ENCODE data around the gene DMRT1. TPM values are rescaled to one million over a fixed set of nuclear protein-coding genes. Genes with fewer than 3 reads are reported as not detected.

The DMRT1 gene
- total and polyA plus RNA-seq, 2 donors (not counting 1 experiment from before 2014, with no cell fraction given): not detected

DNA sequence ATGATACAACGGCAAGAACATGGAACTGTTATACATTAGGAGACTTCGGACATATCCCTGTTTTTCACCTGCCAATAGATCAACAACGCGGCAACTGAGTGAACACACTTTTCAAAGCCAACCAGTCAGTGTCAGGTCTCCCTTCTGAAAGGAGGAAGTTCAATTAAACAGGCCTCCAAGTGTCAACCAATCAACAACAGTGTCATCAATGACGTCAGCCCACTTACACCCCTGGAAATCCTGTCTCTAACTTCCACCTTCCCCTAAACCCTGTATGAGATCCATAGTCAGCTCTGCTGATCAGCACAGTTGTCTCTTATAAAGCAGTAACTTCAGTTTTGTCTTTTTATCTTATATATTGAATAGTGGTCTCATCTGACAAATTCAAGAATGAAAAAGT, 171.5 kb downstream of the DMRT1 start:
- DNase-seq (ENCODE audit: low read depth in 2 of 2): no peak
- Histone ChIP-seq H3K4me2 (ENCODE audit: extremely low read depth, insufficient read depth, low read length) (no peak overlapping the region), H3K79me2 (ENCODE audit: control insufficient read depth, insufficient read depth, low read length) (no peaks in the 10 kb centered on the region), H3K9ac (ENCODE audit: insufficient read depth, low read length) (no peak overlapping the region), H4K20me1 (ENCODE audit: control insufficient read depth, extremely low read depth, insufficient read depth, low read length) (no peaks in the 10 kb centered on the region), H3K36me3 (ENCODE audit: control insufficient read depth, insufficient read depth, low read length) (no peaks in the 10 kb centered on the region), H3K27me3 (ENCODE audit: control insufficient read depth, insufficient read depth, low read length) (no peaks in the 10 kb centered on the region), H3K27ac (ENCODE audit: insufficient read depth, low read length) (no peak overlapping the region), H2AFZ (ENCODE audit: low read length) (no peak overlapping the region), H3K4me3 (replicated peaks in 1 of 4; ENCODE audit: control extremely low read depth in 1 of 4, insufficient read depth in 1 of 4, low read depth in 3 of 4, low read length in 4 of 4) (no peak overlapping the region), H3K9me3 (ENCODE audit: control insufficient read depth, insufficient read depth, low read depth, low read length) (no peaks in the 10 kb centered on the region), H3K4me1 (ENCODE audit: control insufficient read depth, extremely low read depth, insufficient read depth, low read length) (no peaks in the 10 kb centered on the region)
- no peak for TF ChIP-seq EZH2 (IDR thresholded peaks at IDR 0.05; ENCODE audit: low read length, missing control alignments)
- TF ChIP-seq, protein P1, sequence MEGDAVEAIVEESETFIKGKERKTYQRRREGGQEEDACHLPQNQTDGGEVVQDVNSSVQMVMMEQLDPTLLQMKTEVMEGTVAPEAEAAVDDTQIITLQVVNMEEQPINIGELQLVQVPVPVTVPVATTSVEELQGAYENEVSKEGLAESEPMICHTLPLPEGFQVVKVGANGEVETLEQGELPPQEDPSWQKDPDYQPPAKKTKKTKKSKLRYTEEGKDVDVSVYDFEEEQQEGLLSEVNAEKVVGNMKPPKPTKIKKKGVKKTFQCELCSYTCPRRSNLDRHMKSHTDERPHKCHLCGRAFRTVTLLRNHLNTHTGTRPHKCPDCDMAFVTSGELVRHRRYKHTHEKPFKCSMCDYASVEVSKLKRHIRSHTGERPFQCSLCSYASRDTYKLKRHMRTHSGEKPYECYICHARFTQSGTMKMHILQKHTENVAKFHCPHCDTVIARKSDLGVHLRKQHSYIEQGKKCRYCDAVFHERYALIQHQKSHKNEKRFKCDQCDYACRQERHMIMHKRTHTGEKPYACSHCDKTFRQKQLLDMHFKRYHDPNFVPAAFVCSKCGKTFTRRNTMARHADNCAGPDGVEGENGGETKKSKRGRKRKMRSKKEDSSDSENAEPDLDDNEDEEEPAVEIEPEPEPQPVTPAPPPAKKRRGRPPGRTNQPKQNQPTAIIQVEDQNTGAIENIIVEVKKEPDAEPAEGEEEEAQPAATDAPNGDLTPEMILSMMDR (conservative IDR thresholded peaks at IDR 0.05 in 1 of 2, IDR thresholded peaks at IDR 0.05 in 1 of 2; ENCODE audit: low read depth in 1 of 2, low read length in 2 of 2): no peak

DNA sequence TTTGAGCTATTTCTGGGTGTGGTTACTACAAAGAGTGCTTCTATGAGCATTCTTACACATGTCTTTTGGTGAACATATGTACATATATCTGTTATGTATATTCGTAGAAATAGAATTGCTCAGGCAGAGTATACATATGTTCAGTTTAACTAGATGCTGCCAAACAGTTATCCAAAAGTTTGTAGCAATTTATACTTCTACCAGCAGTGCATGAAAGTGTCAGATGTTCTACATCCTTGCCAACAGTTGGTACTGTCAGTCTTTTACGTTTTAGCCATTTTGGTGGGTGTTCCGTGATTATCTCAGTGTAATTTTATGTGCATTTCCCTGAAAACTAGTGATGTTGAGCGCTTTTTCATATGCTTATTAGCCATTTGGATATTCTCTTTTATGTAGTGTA, 172.7 kb downstream of the DMRT1 start:
- H3K4me2 ChIP-seq (ENCODE audit: extremely low read depth, insufficient read depth, low read length): no peak overlapping the region
- DNase-seq (ENCODE audit: low read depth in 2 of 2): no peak
- H2AFZ ChIP-seq (ENCODE audit: low read length): no peak overlapping the region
- no peak overlapping the region for H3K9ac ChIP-seq (ENCODE audit: insufficient read depth, low read length)
- H3K4me1 ChIP-seq (ENCODE audit: control insufficient read depth, extremely low read depth, insufficient read depth, low read length): no peaks in the 10 kb centered on the region
- H3K4me3 ChIP-seq (replicated peaks in 1 of 4; ENCODE audit: control extremely low read depth in 1 of 4, insufficient read depth in 1 of 4, low read depth in 3 of 4, low read length in 4 of 4): no peak overlapping the region
- no peaks in the 10 kb centered on the region for H3K27me3 ChIP-seq (ENCODE audit: control insufficient read depth, insufficient read depth, low read length)
- H3K79me2 ChIP-seq (ENCODE audit: control insufficient read depth, insufficient read depth, low read length): no peaks in the 10 kb centered on the region
- H4K20me1 ChIP-seq (ENCODE audit: control insufficient read depth, extremely low read depth, insufficient read depth, low read length): no peaks in the 10 kb centered on the region
- no peaks in the 10 kb centered on the region for H3K9me3 ChIP-seq (ENCODE audit: control insufficient read depth, insufficient read depth, low read depth, low read length)
- no peak overlapping the region for H3K27ac ChIP-seq (ENCODE audit: insufficient read depth, low read length)
- TF ChIP-seq EZH2 (IDR thresholded peaks at IDR 0.05; ENCODE audit: low read length, missing control alignments): no peak
- TF ChIP-seq, protein P1 (conservative IDR thresholded peaks at IDR 0.05 in 1 of 2, IDR thresholded peaks at IDR 0.05 in 1 of 2; ENCODE audit: low read depth in 1 of 2, low read length in 2 of 2): no peak
- H3K36me3 ChIP-seq (ENCODE audit: control insufficient read depth, insufficient read depth, low read length): no peaks in the 10 kb centered on the region

DNA sequence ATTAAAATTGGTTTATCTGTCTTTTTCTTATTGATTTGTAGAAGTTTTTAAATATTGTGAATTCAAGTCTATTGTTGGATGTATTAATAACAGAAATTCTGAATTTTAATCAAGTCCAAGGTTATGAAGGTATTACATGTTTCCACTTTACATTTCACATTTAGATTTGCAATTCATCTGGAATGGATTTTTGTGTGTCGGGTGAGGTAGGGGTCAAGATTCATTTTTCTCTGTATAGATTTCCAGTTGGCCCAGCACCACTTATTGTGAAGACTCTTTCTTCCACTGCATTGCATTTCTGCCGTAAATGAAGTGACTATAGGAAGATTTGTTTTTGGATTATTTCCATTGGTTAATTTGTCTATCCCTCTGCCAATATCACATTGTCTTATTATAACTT, 173.1 kb downstream of the DMRT1 start:
- H3K4me3 ChIP-seq (replicated peaks in 1 of 4; ENCODE audit: control extremely low read depth in 1 of 4, insufficient read depth in 1 of 4, low read depth in 3 of 4, low read length in 4 of 4): no peak overlapping the region
- no peaks in the 10 kb centered on the region for H4K20me1 ChIP-seq (ENCODE audit: control insufficient read depth, extremely low read depth, insufficient read depth, low read length)
- no peaks in the 10 kb centered on the region for H3K9me3 ChIP-seq (ENCODE audit: control insufficient read depth, insufficient read depth, low read depth, low read length)
- H3K4me2 ChIP-seq (ENCODE audit: extremely low read depth, insufficient read depth, low read length): no peak overlapping the region
- no peak overlapping the region for H2AFZ ChIP-seq (ENCODE audit: low read length)
- no peaks in the 10 kb centered on the region for H3K4me1 ChIP-seq (ENCODE audit: control insufficient read depth, extremely low read depth, insufficient read depth, low read length)
- no peak overlapping the region for H3K9ac ChIP-seq (ENCODE audit: insufficient read depth, low read length)
- no peaks in the 10 kb centered on the region for H3K27me3 ChIP-seq (ENCODE audit: control insufficient read depth, insufficient read depth, low read length)
- no peaks in the 10 kb centered on the region for H3K36me3 ChIP-seq (ENCODE audit: control insufficient read depth, insufficient read depth, low read length)
- no peaks in the 10 kb centered on the region for H3K79me2 ChIP-seq (ENCODE audit: control insufficient read depth, insufficient read depth, low read length)
- H3K27ac ChIP-seq (ENCODE audit: insufficient read depth, low read length): no peak overlapping the region
- TF ChIP-seq, protein P1 (conservative IDR thresholded peaks at IDR 0.05 in 1 of 2, IDR thresholded peaks at IDR 0.05 in 1 of 2; ENCODE audit: low read depth in 1 of 2, low read length in 2 of 2): no peak
- no peak for TF ChIP-seq EZH2 (IDR thresholded peaks at IDR 0.05; ENCODE audit: low read length, missing control alignments)
- no peak for DNase-seq (ENCODE audit: low read depth in 2 of 2)

Data from fibroblast of lung (primary cell).